ACHN (cell line): Measurements from ENCODE around the gene SKIC2.
"Not testable (repeated sequence)": the region's sequence is repeated elsewhere in the genome, so short reads cannot be mapped to it uniquely, and the experiment has no call there.

Source experiments
- DNase-seq: peaks from one replicate; pipeline ENCODE4 v3.0.0-alpha.2; 2015
- in situ Hi-C: cut with HindIII; loops from 2 replicates; pipeline ENCODE4 v1.10.0; 2017; ENCODE audit warnings: low sequenced_read_pairs, low pct_ligation_motif_present, low pct_unique_long_range_greater_than_20kb

The SKIC2 gene

DNA sequence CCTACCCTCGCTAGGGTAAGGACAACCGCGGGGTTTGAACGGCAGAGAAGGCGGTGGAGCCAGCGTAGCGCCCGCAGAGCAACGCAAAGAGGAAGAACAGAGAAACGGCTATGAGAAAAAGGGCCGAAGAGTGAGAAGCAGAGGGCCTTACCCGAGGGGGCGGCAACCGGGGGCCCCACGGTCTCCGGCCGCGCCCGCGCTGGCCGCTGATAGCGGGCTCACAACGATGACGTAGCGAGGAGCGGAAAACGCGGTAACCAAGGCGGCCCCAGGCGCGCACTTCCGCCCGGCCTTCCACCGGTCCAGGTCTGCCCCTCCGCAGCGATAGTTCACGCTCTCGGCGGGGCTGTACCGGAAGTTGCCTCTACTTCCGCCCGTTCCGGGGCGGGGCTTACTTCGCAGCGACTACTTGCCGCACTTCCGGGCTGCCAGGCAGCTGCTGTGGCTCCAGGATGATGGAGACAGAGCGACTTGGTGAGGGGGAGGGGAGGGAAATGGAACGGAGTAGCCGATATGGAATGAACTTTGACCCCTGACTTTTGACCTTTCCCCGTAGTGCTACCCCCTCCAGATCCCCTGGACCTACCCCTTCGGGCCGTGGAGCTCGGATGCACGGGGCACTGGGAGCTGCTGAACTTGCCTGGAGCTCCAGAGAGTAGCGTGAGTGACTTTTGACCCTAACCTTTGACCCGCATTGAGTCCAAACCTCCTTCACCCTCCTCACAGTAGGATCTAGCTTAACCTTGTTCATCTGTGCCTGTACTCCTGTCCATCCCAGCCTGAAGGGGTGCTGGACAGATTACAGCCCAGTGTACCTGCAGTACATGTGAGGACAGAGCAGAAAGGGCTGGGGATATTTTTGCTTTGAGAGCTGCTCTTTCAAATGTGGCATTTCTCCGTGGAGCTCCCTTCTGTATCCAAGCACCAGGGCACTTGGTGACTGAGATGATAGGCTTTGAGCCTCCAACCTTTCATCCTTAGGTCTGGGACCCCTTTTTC is at the start of gene SKIC2, which contains the start of gene NELFE:
Gene SKIC2 (plus strand): TSS at position 435 of the 999 bp plus-strand sequence. CDS start 18 bp downstream, at position 453.
Gene NELFE (minus strand): TSS at position 231 of the 999 bp plus-strand sequence. CDS start 525 bp downstream, outside the sequence.
- peak; percentile 97 for DNase-seq
- in situ Hi-C loops = no loop called here

DNA sequence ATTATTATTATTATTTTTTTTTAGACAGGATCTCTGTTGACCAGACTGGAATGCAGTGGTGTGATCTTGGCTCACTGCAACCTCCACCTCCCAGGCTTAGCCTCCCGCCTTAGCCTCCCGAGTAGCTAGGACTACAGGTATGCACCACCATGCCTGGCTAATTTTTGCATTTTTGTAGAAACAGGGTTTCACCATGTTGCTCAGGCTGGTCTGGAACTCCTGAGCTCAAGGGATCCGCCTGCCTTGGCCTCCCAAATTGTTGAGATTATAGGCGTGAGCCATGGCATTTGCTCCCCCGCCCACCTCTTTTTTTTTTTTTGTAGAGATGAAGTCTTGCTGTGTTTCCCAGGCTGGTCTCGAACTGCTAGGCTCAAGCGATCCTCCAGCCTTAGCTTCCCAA is 49.7 kb upstream of the SKIC2 start:
- DNase-seq, in situ Hi-C loops: not testable (repeated sequence)

DNA sequence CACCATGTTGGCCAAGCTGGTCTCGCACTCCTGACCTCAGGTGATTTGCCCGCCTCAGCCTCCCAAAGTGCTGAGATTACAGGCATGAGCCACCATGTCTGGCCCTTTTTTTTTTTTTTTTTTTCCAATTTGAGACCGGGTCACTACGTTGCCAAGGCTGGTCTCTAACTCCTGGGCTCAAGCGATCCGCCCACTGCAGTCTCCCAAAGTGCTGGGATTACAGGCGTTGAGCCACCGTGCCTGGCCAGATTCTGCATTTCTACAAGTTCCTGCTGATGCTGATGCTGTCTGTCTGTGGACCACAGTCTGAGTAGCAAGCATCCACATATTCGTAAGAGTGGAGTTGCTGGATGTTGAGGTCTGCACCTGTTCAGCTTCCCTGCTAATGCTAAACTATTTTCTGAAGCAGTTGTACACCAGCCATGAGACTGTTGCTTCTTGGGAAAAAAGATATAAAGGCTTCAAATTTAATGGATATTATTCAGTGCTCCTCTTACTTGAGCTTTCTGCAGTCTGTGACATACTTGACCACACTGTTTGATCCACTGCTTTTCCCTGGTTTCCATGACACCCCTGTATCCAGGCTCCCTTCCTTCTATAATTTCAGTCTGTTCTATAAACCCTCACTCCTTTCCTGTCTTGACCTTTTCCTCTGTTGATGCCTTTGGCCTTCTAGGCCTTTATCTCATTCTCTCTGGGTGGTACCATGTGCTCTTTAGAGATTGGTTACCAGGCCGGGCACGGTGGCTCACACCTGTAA is 47.0 kb upstream of the SKIC2 start:
- in situ Hi-C loops = no loop called here
- DNase-seq = no peak

DNA sequence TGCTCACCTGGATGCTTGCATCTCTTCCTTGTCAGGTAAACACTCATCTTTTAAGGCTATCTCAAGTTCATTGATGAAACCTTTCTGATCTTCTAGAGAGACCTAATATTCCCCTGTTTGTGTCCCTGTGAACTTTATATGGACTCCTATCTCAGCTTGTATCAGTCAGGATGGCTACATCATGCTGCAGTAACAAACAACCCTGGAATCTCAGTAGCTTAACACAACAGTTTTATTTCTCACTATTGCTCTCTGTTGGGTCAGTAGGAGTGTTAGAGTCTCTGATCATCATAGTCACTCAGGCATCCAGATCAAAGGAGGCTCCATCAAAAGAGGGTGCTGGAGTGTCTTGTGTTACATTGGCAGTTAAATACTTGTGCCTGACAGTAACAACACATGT is 43.6 kb upstream of the SKIC2 start:
- DNase-seq = no peak
- in situ Hi-C loops = no loop called here

DNA sequence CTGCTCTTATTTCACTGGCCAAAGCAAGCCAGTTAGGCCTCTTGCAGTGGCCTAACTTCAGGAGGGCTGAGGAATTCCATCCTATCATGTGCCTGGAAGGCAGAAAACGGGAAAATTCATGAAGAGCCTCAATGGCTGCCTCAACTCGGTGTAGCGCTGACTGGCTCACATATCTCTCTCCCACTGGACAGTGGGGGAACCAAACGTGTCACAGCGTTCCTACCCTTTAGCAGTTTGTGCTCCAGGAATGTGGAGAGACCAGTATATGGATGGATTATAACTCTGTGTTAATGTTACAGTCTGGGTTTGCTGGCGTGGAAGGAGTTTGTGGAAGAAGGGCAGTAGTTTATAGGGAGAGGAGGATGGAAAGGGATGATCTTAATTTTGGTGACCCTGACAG is 43.2 kb upstream of the SKIC2 start:
- no peak for DNase-seq
- in situ Hi-C loops = no loop called here

DNA sequence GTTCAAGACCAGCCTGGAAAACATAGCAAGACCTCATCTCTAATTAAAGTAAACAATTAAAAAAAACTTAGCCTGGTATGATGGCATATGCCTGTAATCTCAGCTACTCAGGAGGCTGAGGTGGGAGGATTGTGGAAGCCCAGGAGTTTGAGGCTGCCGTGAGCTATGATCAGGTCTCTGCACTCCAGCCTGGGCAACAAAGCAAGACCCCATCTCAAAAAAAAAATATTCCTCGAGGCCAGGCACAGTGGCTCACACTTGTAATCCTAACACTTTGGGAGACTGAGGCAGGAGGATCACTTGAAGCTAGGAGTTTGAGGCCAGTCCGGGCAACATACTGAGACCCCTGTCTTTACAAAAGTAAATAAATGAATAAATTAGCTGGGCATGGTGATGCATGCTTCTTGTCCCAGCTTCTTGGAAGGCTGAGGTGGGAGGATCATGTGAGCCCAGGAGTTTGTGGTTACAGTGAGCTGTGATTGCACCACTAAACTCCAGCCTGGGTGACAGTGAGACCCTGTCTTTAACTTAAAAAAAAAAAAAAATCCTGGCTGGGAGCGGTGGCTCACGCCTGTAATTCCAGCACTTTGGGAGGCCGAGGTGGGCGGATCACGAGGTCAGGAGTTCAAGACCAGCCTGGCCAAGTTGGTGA is 40.8 kb upstream of the SKIC2 start:
- in situ Hi-C loops = no loop called here
- no peak for DNase-seq

DNA sequence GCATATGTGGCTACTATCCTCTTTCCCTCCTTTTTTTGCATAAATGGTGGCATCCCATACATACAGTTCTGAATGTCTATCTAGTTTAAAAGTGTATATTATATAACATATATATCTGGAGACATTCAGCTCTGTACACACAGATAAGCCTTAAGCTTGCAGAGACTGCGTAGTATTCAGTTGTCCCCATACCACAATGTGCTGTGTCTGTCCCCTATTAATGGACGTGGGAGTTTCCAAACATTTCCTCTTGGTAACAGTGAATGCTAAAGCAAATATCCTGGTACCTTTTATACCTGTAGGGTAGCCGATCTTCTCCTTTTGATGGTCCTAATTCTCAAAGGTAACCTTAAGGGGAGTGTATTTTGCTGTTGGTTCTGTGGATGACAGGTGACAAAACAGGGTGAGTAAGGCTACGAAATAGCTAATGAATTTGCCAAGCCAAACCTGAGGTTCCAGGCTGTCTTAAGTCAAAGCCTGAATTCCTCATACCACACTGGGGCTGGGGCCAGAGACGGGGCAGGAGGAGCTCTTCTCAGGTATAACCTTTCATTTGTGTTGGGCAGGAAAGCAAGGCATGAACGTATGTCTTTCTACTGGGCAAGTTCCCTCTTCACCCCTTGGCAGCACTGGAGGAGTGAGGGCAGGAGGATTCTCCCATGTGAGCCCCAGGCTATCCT is 39.2 kb upstream of the SKIC2 start:
- no peak for DNase-seq
- in situ Hi-C loops = no loop called here

DNA sequence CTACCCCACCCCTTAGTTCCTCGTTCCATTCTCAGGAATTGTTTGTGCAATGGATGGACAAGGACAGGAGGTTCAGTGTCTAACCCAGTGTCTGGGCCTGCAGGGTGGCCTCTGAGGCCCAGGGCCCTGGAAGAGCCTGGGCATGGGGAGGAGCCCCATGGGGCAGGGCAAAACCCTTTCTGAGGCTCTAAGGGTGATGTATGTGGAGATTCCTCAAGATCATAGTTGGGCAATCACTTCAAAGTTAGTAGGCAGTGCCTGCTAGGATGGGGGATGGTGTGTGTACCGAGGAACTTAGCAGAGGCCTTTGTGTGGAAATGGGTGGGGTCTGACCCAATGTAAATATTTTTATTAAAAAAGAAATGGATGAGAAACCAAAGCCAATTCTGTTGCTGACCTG is 38.2 kb upstream of the SKIC2 start:
- no peak for DNase-seq
- in situ Hi-C loops = no loop called here

DNA sequence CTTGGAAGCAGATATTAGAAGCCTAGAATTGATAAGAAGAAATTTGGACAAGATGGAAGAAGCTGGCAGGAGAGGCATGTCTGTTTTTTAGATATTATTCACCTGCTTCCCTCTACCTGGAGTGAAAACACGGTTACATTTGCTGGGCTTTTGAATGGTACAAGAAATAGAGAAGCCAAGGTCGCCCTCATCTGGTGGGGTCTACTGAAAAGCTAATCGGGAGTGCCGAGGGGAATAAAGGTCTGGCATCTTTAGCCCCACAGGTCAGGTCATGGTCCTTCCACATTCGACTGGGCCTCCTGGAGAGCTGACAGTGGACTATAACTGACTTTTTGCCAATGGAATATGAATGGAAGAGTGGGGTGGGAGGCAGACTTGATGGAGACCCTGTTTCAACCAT is 36.0 kb upstream of the SKIC2 start:
- in situ Hi-C loops = no loop called here
- peak; percentile 21 for DNase-seq

DNA sequence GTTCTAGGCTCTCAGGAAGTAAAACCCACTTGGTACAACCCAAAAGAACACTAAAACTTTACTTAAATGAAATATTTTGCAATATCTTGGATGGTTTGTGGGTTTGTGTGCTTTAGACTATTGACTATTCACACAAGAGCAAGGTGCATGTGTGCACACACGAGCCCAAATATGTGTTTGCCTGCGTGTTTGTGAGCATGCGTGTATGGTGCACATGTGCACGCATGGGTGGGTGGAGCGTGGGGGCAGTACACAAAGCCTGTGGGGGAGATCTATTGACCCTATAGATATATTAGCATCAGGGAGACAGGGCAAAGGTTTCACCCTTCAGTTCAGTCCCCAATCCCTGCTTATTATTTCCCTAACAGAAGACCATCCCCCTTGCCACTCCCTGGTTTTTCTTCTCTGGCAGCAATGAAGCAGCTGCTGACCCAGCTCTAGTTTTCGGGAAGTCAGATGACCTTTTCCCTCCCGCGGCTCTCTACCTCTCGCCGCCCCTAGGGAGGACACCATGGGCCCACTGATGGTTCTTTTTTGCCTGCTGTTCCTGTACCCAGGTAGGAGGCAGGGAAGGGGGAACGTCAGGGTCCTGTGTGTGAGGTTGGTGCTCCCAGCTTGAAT is 31.6 kb upstream of the SKIC2 start, which contains the start of gene C2:
Gene C2 (plus strand): TSS at position 476 of the 621 bp plus-strand sequence. CDS start 36 bp downstream, at position 512.
- in situ Hi-C loops = no loop called here
- no peak for DNase-seq

DNA sequence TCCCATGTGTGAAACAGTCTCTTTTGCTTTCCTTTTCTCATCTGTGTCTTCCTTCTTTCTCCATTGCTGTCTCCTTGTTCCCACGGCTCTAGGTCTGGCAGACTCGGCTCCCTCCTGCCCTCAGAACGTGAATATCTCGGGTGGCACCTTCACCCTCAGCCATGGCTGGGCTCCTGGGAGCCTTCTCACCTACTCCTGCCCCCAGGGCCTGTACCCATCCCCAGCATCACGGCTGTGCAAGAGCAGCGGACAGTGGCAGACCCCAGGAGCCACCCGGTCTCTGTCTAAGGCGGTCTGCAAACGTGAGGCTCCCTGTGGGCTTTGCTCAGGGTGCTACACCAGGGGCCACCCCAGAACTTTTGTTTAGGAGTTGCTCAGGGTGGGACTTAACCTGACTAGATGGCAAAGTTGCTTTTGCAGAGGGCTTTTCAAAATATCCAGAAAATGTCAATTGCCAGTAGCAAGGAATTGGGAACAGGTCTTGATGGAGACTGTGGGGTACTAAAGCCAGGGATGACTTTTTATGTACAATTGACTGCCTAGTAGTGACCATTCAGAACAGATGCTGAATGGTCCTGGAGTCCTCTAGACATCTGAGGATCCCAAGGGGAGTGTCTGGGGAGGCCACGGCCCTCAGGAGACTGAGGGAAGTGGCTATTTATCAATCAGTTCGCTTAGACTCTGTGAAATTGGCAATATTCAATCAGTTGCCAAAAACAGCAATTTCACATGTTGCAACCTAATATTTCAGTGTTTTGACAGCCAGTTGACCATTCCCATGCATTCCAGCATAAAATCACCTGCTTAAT is 30.9 kb upstream of the SKIC2 start:
- DNase-seq = no peak
- in situ Hi-C loops = no loop called here

DNA sequence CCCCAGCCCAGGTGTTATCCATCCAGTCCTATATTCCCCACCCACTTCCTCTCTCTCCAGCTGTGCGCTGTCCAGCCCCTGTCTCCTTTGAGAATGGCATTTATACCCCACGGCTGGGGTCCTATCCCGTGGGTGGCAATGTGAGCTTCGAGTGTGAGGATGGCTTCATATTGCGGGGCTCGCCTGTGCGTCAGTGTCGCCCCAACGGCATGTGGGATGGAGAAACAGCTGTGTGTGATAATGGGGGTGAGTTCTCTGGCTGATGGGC is 30.4 kb upstream of the SKIC2 start:
- DNase-seq = no peak
- in situ Hi-C loops = no loop called here

DNA sequence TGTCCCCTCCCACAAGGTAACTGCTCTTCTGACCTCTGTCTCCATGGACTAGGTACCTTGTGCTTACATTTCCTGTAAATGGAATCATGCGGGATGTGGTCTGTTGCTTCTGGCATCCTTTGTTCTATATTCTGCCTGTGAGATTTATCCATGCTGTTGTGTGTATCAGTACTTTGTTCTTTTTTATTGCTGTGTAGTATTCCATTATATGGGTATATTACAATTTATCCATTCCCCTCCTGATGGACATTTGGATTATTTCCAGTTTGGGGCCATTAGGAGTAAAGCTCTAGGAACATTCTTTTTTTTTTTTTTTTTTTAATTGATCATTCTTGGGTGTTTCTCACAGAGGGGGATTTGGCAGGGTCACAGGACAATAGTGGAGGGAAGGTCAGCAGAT is 28.0 kb upstream of the SKIC2 start:
- no peak for DNase-seq
- in situ Hi-C loops = no loop called here

DNA sequence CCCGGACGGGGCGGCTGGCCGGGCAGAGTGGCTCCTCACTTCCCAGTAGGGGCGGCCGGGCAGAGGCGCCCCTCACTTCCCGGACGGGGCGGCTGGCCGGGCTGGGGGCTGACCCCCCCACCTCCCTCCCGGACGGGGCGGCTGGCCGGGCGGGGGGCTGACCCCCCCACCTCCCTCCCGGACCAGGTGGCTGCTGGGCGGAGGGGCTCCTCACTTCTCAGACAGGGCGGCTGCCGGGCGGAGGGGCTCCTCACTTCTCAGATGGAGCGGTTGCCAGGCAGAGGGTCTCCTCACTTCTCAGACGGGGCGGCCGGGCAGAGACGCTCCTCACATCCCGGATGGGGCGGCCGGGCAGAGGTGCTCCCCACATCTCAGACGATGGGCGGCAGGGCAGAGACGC is 26.8 kb upstream of the SKIC2 start:
- in situ Hi-C loops, DNase-seq: not testable (repeated sequence)

DNA sequence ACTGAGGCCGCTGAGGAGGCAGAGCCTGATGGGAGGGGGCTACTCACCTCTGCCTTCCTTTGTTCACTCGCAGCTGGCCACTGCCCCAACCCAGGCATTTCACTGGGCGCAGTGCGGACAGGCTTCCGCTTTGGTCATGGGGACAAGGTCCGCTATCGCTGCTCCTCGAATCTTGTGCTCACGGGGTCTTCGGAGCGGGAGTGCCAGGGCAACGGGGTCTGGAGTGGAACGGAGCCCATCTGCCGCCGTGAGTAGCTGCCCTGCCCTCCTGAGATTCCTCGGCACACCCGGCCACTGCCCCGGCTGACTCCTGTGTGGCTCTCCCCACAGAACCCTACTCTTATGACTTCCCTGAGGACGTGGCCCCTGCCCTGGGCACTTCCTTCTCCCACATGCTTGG is 25.4 kb upstream of the SKIC2 start:
- no peak for DNase-seq
- in situ Hi-C loops = no loop called here

DNA sequence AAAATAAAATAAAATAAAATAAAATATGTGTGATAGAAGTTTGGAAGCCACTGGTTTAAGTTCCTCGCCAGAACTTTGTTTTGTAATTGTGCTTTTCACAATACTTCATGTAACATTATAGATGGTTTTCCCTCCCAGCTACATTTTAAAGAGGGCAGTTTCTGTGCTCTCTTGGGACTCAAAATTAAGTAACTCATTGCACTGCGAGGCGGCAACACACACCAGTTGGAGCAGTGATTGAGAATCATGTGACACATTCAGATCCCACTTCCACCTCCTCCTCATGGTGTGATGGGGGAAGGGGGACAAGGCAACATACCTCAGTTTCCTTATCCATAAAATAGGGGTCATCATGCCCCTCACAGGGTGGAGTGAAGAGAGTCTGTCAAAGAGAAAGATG is 24.0 kb upstream of the SKIC2 start:
- no peak for DNase-seq
- in situ Hi-C loops = no loop called here

DNA sequence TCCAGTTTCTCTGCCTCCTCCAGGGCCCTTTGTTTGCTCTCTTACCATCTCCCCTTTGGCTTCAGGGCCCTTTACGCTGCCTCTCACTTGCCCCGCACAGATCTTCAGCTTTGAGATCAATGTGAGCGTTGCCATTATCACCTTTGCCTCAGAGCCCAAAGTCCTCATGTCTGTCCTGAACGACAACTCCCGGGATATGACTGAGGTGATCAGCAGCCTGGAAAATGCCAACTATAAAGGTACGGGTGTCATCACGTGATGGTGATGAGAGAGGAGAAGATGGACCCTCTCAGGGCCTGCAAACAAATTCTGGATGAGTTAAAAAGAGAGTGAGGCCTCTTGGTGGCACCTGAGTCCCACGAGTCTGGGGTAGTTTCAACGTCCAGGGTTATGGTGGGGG is 23.2 kb upstream of the SKIC2 start:
- in situ Hi-C loops = no loop called here

More for the DNA sequence above, 23.2 kb upstream of the SKIC2 start:
- DNase-seq = no peak
